GM21447 (cell line): ENCODE results near the gene LRRTM2.
"Not testable (repeated sequence)": the region's sequence is repeated elsewhere in the genome, so short reads cannot be mapped to it uniquely, and the experiment has no call there.

Experiments used
- ATAC-seq: cut with Tn5 transposase; IDR thresholded peaks from one replicate; pipeline ENCODE4 v1.9.1; 2021; ENCODE audit not compliant: unreplicated experiment

LRRTM2 gene

GRCh38 chr5:138841531-138841930 is 33.6 kb downstream of the LRRTM2 start:
- ATAC-seq = no peak

- no peak for ATAC-seq
Observed at GRCh38 chr5:138840103-138840502, 35.0 kb downstream of the LRRTM2 start.

- no peak for ATAC-seq
Observed at GRCh38 chr5:138837160-138837559, 38.0 kb downstream of the LRRTM2 start.

GRCh38 chr5:138834853-138835252 is 40.3 kb downstream of the LRRTM2 start:
- ATAC-seq = not testable (repeated sequence)

- no peak for ATAC-seq
Observed at GRCh38 chr5:138833726-138834480, 41.2 kb downstream of the LRRTM2 start.

GRCh38 chr5:138833080-138833479 is 42.1 kb downstream of the LRRTM2 start:
- ATAC-seq = no peak

DNA sequence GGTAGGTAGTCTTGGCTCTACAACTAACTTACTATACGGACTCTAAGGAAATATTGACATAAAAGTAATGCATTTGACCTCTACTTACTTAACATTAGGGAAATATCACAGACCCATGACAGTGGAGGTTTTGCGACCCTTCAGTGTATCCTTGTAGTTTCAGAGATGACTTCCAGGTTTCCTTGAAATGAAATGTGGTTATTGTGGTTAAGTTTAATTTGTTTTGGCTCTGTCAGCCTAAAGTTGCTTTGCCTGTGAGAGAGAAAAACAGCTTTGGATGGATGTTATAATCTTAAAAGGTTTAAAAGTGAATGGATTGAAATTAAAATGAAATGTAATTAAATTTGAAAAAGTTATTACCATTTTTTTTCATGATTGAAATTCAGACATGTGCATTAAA is 42.9 kb downstream of the LRRTM2 start:
- no peak for ATAC-seq

GRCh38 chr5:138831703-138832102 is 43.4 kb downstream of the LRRTM2 start:
- no peak for ATAC-seq

- ATAC-seq = no peak
Observed at GRCh38 chr5:138829341-138829740, 45.8 kb downstream of the LRRTM2 start.

- no peak for ATAC-seq
Observed at GRCh38 chr5:138828556-138828955, 46.6 kb downstream of the LRRTM2 start.

DNA sequence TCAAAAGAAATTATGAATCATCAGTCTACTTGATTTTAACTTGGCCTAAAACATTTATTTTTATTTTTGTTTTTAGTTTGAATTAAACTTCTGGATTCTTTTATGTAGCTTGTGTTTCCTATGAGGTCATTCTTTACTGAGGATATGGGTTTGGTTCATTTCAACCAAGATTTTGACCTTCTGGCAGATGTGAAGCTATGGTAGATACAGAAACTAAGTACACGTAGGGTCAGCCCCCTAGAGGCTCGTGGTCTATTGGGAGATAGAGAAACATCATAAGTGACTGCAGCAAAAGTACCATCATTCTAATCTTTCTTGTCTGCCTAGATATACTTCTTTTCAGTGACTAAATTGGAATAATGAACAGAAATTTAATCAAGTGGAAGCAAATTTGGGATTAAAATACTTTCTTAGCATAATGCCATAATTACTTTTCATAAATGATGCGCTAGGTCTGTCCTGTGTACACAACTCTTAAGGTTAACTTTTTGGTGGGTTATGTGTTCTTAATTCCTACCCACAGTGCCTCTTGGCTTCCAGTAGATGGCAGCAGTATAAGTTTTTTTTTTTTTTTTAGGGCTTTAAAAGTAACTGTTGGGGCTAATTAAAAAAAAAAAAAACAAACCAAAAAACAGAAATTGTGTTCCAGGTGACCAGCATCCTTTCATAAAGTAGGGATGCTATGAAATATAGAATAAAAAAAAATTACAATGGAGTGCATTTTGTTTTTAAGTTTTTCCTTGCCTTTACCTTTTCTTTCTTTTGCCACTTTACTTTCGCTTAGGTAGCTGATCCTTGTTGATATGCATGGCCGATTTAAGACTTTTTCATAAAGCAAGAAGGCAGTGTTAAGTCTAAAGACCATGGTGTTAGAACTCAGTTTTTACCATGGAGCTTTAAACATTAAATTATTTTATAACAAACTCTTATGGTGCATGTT is 49.9 kb downstream of the LRRTM2 start:
- no peak for ATAC-seq

GRCh38 chr5:138824516-138824915 is 50.6 kb downstream of the LRRTM2 start:
- no peak for ATAC-seq

DNA sequence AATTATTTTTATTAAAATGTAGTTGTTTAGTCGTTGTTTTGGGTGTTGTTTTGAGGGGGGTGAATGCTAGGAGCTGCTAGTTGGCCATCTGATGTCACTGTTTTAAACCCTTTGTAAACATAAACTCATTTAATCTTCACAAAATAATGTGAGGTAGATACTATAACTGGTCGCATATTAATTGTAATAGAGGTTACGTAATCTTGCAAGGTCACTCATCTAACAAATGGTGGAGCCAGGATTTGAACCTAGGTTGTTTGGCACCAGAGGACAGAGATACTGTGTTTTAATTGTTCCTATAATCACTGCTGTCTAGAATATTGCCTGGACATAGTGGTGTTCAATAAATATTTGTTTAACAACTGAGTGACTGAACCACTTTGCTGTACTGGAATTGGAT is 54.4 kb downstream of the LRRTM2 start:
- ATAC-seq = no peak

DNA sequence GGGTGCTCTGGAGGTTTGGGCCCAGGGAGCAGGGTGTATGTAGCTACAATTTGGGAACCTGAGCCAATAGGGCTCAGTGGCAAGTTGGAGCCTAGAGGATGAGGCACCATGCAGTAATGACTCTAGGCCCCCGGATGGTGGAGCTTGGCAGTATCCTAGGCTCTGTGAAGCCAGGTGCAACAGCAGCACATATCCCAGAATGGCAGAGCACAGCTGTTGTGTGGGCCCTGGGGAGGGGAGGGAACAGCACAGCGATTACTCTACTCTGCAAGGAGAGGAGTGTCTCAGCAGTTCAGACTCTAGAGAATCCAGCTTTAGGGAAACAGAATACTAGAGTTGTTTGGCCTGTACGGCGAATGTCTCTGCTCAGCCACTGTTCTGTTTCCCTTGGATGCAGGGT is 56.1 kb downstream of the LRRTM2 start:
- ATAC-seq = no peak
